ENCODE measurements around the gene HECTD4.
A peak's percentile ranks its signal among the peaks of the same experiment; 100 is the strongest.
"Not testable (repeated sequence)": the region's sequence is repeated elsewhere in the genome, so short reads cannot be mapped to it uniquely, and the experiment has no call there.

The HECTD4 gene, protein sequence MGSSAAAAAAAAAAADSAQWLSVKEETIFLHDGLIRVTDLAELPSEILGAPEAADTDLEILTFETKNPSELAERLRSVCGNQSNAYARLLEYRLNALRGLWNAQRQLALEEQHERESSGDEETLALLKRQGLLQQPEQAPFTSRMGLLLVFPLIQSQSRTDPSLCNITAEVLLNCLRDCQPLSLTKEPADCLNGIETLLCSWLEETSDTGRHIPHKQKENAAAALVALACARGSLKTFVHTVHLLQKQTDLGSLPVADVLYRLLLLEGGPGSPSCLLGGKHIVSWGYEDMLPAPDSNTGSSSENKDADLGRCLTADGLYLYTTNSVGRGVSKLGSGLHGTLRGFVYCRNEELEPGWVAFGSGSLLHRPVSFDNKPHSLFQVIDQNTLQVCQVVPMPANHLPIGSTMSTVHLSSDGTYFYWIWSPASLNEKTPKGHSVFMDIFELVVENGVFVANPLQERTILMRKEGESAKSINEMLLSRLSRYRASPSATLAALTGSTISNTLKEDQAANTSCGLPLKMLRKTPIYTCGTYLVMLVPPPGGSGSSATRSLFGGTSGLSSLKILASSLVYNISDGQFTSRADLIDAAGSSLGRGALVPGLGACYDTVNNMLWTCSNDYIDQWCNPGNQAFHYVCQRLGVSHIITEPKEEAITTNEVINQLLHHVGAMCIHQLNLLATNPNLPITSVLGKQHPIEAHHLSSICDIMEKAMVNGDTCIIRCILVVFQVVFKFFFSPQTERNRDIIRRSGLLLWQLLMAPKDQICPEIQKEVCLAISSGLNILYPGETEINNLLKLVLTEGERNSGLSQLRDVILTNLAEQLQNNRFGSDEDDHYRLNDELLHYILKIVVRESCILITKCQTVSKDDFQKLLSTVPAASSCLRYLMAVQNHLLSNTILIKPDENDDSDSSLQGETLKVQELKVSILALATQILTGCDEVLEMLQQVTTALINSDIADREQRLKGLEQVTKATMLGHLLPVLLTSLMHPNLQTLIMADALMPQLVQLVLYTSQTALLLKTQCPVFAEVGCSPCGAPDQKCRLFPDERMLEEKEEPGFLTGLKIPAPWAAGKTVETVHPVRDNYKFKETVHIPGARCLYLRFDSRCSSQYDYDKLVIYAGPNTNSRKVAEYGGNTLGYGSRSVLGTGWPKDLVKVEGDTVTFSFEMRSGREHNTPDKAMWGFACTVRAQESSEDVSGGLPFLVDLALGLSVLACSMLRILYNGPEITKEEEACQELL (N-terminal part only)

DNA sequence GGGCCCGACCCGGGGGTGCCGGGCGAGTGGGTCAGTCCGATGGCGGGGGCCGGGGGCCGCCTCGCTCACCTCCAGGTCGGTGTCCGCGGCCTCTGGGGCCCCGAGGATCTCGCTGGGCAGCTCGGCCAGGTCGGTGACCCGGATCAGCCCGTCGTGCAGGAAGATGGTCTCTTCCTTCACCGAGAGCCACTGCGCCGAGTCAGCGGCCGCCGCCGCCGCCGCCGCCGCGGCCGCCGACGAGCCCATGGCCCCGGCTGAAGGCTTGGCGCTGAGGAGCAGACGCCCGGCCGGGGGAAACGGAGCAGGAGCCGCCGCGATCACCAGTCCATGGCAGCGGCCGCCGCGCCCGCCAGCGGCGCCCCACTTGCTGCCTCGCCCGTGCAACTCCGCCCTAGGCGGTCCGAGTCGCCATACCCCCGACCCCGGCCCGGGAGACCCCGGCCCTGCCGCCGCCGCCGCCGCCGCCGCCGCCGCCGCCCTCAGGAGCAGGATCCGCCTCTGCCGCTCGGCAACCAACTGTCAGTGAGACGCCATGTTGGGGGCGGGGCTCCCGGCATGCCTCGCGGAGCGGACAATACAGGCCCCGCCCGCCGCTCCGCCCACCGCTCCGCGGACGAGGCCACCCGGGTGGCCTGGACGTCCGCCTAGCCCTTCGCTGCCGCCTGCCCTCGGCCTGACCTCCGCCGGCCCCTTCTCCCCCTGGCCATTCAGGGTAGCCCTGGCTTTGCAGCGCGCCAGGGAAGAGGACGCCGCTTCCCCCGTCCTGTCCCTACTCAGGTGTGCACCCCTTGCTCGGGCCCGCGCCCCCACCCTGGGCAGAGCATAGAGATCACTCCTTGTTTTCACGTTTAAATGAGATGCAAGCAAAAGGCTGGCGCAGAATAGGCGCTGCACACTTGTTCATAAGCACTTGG, at the start of gene HECTD4:
Gene HECTD4 (minus strand): TSS at position 549 of the 914 bp plus-strand sequence. CDS start 303 bp downstream, at position 246.
- DNase-seq: peak; percentile 88 to 90

DNA sequence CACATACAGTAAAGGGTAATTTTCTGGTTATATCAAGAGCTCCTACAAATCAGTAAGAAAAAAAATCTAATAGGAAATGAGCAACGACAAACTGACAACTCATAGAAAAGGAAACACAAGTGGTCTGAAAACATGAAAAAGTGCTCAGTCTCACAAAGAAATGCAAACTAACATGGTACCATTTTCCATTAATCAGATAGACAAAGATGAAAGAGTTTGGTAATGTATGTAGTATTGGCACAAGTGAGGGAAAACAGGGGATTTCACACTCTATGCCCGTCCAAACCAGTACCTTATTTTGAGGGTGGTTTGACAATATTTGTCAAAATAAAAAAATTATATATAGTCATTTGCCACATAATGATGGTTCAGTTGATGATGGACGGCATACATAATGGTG, 49.7 kb upstream of the HECTD4 start:
- DNase-seq: no peak

DNA sequence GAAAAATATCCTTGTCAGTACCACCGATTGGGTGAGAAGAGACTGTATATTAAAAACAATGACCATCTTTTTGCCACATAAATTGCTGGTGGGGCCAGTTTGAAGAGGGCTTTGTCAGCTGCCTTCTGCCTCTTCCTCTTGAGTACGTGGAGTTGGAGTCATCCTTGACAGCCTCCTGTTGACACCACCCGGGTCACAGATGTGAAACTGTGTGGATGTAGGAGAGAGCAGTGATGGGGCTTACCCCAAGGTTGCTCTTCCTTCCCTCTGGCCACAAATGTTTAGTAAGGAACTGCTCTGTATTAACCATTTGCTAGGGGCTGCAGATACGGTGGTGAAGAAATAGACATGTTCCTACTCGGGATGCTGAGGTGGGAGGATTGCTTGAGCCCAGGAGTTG, 48.7 kb upstream of the HECTD4 start:
- DNase-seq: no peak

DNA sequence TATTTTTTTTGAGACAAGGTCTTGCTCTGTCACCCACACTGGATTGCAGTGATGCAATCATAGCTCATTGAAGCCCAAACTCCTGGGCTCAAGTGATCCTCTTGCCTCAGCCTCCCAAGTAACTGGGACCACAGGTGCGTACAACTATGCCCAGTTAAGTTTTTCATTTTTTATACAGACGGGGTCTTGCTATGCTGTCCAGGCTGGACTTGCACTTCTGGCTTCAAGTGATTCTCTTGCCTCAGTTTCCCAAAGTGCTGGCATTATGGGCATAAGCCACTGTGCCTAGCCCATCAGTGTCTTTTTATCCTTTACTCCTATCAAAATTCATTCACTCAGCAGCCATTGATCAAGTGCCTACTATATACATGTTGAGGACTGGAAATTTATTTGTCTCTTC, 45.5 kb upstream of the HECTD4 start:
- no peak for DNase-seq

DNA sequence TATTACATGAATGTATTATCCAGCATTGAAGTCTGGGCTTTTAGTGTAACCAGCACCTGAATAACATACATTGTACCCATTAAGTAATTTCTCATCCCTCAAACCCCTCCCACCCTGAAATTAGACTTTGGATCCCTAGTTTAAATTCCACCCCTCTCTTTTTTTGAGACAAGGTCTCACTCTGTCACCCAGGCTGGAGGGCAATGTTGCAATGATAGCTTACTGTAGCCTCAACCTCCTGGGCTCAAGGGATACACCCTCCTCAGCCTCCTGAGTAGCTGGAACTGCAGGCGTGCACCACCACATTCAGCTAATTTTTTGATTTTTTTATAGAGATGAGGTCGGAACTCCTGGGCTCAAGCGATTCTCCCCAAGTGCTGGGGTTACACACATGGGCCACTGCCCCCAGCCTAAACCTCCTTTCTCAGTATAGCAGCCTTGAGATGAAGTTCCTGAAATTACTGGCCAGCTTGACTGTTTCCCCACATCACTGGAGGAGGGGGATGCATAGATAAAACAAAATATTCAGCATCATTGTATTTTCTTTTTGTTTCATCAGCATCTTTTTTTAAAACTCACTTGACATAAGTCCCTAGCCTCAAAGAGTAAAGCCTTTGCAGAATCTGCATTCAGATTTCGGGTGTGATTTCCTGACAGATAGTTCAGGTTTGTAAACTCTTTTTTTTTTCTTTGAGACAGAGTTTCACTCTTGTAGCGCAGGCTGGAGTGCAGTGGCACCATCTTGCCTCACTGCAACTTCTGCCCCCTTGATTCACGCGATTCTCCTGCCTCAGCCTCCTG, 43.6 kb upstream of the HECTD4 start:
- DNase-seq: no peak

DNA sequence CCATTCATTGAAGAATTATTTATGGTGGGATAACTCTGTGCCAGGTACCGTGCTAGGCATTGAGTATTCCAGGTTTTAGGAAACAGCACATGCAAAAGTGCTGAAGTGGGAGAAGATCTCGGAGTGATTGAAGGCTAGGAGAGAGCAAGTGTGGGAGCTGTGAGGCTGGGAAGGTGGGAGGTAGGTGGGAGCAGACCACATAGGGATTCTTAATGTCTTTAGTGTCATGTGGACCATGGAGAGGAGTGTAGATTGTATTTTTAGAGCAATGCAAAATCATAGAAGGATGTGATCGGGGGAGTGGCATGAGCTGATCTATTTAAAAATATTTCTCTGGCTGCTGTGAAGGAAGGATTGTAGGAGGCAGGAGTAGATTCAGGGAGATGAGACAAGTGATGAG, 41.9 kb upstream of the HECTD4 start:
- no peak for DNase-seq

DNA sequence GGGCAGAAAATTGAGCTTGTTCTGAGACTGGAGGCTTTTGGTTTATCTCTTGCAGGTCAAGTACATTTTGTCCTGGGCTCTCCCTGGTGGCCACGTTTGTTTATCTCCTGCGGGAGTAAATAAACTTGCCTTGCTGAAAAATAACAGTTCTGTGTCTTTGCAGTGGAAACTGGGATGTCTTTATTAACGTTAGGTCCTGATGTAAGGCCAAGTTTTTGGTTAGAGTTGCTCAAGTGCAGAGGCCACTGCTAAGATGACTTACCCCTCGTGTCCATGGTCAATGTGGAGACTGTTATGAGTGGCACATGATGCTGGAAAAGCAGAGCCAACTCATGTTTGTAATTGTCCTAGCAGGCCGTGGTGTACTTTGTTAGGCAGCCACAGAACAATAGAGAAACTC, 40.3 kb upstream of the HECTD4 start:
- DNase-seq: no peak

DNA sequence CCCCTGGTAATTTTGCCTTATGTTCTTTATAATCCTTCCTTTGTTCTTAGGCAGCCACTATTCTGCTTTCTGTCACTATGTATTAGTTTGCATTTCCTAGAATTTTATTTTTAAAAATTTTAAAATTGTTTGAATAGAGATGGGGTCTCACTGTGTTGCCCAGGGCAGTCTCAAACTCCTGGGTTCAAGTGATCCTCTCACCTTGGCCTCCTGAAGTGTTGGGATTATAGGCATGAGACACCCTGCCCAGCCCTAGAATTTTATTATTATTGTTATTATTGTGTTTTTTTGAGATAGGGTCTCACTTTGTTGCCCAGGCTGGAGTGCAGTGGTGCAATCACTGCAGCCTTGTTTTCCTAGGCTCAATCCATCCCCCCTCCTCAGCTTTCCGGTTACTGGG, 39.1 kb upstream of the HECTD4 start:
- no peak for DNase-seq

DNA sequence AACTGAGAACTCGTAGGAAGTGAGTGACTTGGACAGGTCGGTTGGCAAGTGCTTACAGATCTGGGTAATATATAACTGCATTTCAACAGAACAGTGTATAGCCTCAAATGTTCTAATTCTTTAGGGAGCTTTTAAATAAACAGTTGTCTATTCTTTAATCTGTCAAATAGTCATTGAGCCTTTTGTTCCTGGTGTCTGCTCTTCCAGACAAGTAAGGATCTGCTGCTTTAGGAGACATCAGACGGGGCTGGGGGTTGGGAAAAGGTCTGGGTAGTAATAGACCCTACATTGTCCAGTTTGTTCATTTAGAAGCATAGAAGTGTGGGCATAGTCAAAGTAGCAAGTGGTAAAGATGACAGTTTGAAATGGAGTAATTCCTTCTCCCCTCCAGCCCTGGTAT, 38.5 kb upstream of the HECTD4 start:
- DNase-seq: no peak

DNA sequence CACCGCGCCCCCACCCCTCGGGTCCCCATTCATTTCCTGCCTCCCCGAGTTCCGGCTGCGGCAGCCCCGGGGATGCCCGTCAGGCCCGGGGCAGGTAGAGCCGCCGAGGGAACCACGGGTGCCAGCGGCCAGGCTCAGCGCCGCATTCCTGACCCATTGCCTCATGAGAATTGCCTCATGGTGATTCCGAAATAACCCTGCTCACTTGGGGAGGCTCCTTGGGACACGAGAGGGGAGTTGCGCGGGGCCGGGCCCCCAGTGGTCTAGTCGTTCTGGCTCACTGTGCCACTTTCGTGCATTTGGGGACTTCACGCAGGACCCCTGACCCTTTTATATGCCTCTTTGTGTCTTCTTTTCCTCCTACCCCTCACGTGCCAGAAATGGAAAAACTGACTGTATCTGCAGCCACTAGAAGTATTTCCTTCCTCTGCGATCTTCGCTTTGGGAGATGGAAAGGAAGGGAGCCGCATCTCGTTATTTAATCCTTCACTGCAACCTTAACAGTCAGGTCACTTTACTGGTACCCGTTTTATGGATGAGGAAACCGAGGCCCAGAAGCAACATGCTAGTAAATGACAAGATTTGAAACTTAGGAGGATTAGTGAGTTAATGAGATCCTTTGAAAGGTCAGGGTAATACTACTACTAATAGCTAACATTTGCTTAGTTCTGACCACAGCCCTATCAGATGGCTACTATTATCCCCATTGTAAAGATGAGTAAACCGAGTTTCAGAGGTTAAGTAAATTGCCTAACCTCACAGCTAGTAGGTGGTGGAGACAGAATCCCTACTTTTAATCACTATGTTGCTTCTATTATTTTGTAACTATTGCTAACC, 37.3 kb upstream of the HECTD4 start:
- no peak for DNase-seq

DNA sequence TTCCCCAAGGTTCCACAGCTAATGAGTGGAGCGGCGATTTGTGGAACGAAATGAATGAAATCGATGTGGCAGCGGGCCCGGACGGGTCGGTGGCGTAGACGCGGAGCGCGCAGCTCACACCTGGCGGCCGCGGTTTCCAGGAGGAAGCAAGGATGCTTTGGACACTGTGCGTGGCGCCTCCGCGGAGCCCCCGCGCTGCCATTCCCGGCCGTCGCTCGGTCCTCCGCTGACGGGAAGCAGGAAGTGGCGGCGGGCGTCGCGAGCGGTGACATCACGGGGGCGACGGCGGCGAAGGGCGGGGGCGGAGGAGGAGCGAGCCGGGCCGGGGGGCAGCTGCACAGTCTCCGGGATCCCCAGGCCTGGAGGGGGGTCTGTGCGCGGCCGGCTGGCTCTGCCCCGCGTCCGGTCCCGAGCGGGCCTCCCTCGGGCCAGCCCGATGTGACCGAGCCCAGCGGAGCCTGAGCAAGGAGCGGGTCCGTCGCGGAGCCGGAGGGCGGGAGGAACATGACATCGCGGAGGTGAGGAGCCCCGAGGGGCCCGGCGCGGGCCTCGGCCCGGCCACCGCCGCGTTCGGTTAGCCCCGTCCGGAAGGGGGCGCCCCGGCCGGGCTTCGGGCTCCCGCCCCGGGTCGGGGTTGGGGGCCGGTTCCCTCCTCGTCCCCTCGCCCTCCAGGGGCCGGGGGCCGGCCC, 36.5 kb upstream of the HECTD4 start, which contains the start of gene PTPN11:
Gene PTPN11 (plus strand): TSS at position 340 of the 689 bp plus-strand sequence. CDS start 165 bp downstream, at position 505.
- DNase-seq: peak; percentile 86 to 91

DNA sequence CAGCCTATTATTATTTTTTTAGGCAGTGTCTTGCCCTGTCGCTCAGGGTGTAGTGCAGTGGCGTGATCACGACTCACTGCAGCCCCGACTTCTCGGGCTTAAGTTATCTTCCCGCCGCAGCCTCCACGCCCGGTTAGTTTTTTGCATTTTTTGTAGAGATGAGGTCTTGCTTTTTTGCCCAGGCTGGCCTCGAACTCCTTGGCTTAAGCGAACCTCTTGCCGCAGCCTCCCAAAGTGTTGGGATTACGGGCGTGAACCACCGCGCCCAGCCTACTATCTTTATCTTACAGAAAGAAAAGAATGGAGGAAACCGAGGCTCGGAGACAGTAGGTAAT, 36.0 kb upstream of the HECTD4 start:
- DNase-seq: no peak

DNA sequence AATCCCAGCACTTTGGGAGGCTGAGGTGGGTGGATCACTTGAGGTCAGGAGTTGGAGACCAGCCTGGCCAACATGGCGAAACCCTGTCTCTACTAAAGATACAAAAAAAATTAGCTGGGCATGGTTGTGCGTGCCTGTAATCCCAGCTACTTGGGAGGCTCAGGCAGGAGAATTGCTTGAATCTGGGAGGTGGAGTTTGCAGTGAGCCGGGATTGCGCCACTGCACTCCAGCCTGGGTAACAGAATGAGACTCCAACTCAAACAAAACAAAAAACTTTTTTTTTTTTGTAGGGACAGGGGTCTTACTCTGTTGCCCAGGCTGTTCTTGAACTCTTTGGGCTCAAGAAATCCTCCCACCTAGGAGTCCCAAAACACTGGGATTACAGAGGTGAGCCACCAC, 33.2 kb upstream of the HECTD4 start:
- DNase-seq: not testable (repeated sequence)

DNA sequence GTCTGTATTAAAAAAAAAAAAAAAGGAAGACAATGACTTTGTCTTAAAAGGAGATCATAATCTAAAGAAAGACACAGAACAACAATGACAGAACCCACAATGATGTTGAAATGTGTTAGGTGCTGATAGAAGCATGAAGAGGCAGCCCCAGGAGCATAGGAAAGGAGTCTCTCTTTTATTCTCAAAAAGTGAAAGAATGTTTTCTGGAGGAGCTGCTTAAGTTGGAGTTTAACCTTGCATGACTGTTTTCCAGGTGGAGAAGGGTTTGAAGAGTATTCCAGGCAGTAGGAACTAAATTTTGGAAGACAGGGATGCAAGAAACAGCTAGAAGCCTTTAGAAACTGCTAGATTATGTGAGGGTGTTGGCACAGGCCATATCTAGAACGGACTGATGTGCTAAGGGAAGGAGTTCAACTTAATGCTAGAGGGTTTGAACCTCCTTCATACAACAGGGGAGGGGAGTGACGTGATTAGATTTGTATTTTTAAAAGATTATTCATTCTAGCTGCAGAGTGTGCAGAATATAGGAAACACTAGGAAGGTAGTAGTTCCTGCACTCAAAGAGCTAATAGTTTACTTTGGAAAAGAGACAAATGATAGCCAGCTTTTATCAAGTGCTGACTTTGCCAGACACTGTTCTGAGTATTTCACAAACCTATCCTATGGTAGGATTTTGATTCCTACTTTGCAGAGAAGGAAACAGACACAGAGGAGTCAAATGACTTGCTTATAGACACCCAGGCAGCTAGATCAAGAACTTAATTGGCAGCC, 31.8 kb upstream of the HECTD4 start:
- DNase-seq: no peak

DNA sequence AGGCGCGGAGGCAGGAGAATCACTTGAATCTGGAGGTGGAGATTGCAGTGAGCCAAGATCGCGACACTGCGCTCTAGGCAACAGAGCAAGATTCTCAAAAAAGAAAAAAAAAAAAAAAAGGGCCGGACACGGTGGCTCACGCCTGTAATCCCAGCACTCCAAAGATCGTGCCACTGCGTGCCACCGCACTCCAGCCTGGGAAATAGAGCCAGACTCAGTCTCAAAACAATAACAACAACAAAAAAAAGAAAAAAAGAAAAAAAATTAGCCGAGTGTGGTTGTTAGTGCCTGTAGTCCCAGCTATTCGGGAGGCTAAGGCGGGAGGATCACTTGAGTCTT, 27.6 kb upstream of the HECTD4 start:
- DNase-seq: no peak

DNA sequence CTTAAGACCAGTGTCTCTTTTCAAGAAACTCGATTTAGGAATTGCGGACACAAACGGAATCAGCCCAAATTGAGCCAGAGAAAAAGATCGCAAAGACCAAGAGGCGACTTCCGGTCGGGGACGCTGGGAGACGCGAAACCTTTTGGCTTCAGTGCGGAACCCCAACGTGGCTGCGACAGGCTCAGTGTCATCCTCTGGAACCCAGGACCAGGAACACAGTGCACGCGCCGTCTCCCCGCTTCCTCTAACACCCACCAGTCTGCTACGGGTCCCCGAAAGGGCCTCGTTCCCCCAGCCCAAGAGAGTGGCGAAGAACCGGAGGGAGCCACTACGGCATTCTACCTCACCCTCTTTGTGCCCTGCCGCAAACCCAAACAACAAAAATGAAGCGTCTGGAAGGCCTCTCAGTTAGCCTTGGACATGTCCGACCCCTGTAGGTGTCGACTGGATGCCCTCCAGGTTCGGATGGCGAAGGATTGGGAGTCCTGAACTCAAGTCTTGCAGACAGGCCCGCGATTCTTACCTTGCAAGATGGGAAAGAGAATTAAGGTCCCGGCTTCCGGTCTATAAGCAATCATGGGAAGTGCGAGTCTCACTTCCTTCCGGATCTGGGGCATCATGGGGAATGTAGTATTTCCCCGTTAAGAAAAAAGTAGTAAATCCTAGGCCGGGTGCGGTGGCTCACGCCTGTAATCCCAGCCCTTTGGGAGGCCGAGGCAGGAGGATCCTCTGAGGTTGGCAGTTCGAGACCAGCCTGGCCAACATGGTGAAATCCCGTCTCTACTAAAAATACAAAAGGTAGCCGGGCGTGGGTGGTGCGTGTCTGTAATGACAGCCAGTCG, 27.1 kb upstream of the HECTD4 start, which contains the start of gene RPL6:
Gene RPL6 (minus strand): TSS at position 542 of the 842 bp plus-strand sequence. CDS start 949 bp downstream, outside the sequence.
- DNase-seq: peak; percentile 86 to 90

DNA sequence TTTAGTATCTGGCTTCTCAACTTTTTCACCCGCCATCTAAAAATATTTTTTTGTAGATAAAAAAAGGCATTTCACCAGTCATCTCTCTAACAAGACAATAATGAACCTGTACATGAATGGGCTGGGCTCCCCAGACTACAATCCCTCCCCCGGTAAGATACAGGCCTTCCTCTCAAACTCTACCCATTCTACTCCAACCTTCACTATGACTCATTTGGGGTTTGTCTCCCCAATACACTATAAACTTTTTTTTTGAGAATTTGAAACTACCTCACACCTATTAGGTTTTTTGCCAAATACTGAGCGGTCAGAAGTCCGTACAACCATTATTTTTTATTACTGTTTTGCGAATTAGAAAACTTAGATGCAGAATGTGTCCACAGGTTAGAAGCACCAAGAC, 26.4 kb upstream of the HECTD4 start:
- peak in 1 of 2 donors; percentile 54 for DNase-seq

DNA sequence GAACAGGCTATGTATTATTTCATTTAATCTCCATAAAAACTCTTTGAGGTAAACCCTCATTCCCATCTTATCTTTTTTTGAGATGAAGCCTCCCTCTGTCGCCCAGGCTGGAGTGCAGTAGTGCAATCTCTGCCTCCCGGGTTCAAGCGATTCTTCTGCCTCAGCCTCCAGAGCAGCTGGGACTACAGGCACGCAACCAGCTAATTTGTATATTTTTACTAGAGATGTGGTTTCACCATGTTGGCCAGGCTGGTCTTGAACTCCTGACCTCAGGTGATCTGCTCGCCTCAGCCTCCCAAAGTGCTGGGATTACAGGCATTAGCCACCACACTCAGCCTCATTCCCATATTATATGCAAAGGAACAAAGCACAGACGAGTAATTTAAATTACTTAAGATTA, 25.5 kb upstream of the HECTD4 start:
- not testable (repeated sequence) for DNase-seq
